Esophagus muscularis mucosa (tissue), 4 donors: ENCODE data around the gene HSPA12B. TPM values are rescaled to one million over a fixed set of nuclear protein-coding genes. Genes with fewer than 3 reads are reported as not detected.
A peak's percentile ranks its signal among the peaks of the same experiment; 100 is the strongest.

Source experiments
- DNase-seq: peaks from one replicate; pipeline ENCODE4 v3.0.0-alpha.2; 2017; ENCODE audit errors: extremely low spot score
- H3K27ac ChIP-seq, 4 donors: fragments of 200-600 bp; sonication (generic); replicated peaks in 1 of 4; 1 replicate in 3 of 4; 2 replicates in 1 of 4; pipeline ENCODE4 v1.5.1; 2016 to 2019; ENCODE audit warnings: mild to moderate bottlenecking in 1 of 4
- H3K27me3 ChIP-seq, 4 donors: fragments of 200-600 bp; sonication (generic); one replicate each; pipeline versions ENCODE4 v1.5.1 to v1.6.0; 2016 to 2019
- H3K36me3 ChIP-seq, 4 donors: fragments of 200-600 bp; sonication (generic); one replicate each; pipeline ENCODE4 v1.5.1; 2016 to 2019
- H3K4me1 ChIP-seq, 4 donors: fragments of 200-600 bp; sonication (generic); one replicate each; pipeline ENCODE4 v1.5.1; 2016 to 2019
- H3K4me3 ChIP-seq, 4 donors: fragments of 200-600 bp; sonication (generic); 1 replicate in 2 of 4; 2 replicates in 2 of 4; pipeline ENCODE4 v1.5.1; 2016 to 2019; ENCODE audit warnings: mild to moderate bottlenecking in 4 of 4, moderate library complexity in 1 of 4
- H3K9me3 ChIP-seq, 4 donors: fragments of 200-600 bp; sonication (generic); 1 replicate in 3 of 4; 2 replicates in 1 of 4; pipeline ENCODE4 v1.5.1; 2016 to 2019
- CTCF ChIP-seq, 3 experiments: fragments of 200-600 bp in 2 of 3; fragments of 450-650 bp in 1 of 3; sonication (generic) in 2 of 3; IDR thresholded peaks; one replicate each; pipeline ENCODE4 v1.5.1; 2017 to 2019; ENCODE audit warnings: antibody characterized with exemption in 3 of 3, mild to moderate bottlenecking in 2 of 3, moderate library complexity in 1 of 3
- EP300 ChIP-seq: sonication (generic); formaldehyde crosslinking; IDR thresholded peaks from one replicate; pipeline ENCODE4 v1.6.1; 2017; ENCODE audit warnings: antibody characterized with exemption
- POLR2A ChIP-seq: fragments of 450-650 bp; IDR thresholded peaks from one replicate; pipeline ENCODE4 v1.6.1; 2017; ENCODE audit warnings: antibody characterized with exemption, moderate library complexity, mild to moderate bottlenecking, low read depth
- POLR2AphosphoS5 ChIP-seq, 2 donors: sonication (generic); formaldehyde crosslinking; IDR thresholded peaks; one replicate each; pipeline ENCODE4 v1.6.1; 2017; ENCODE audit warnings: antibody characterized with exemption in 2 of 2
- WGBS: methylation state at CpG from one replicate; pipeline ENCODE4 v1.1.5; 2018; 5-methylcytosine and 5-hydroxymethylcytosine counted together
- intact Hi-C: fragments of 100-400 bp; cut with DNase I; formaldehyde crosslinking; loops from one replicate; pipeline ENCODE4 v1.15.1; 2023
- total RNA-seq, 4 donors: library from RNA; depleted of rRNA; stranded (reverse); fragments of >200 nt; gene quantifications; one replicate each; pipeline versions ENCODE4 v1.1.0 to v1.2.1, GENCODE V29; 2016

HSPA12B gene
- total RNA-seq, 4 donors from 2014 or later: 8.9 to 22.2 (median 16.4) TPM

- Histone ChIP-seq H3K4me1 (peaks cover 26 to 51% (median 37%) of the 10 kb centered on the region in 4 donors), H3K4me3 (no peak overlapping the region), H3K27me3 (no peaks in the 10 kb centered on the region), H3K9me3 (no peaks in the 10 kb centered on the region), H3K36me3 (peaks cover 0 to 57% (median 2%) of the 10 kb centered on the region in 4 donors), H3K27ac (peak overlapping the region in 3 of 4 donors; percentile 61 to 73 (median 63))
- no peak for DNase-seq
- intact Hi-C loops: no loop called here
- WGBS: 67% methylated on average over 16 of the region's 19 CpGs
- TF ChIP-seq POLR2A (no peak), POLR2AphosphoS5 (IDR thresholded peaks at IDR 0.05) (peak; percentile 48 to 55), EP300 (no peak), CTCF (IDR thresholded peaks at IDR 0.05) (no peak)
These were observed 6.8 kb downstream of the HSPA12B start for GRCh38 chr20:3739054-3739925.

- H3K36me3 ChIP-seq: peaks cover 0 to 64% (median 2%) of the 10 kb centered on the region in 4 donors
- peaks cover 0 to 6% (median 0%) of the 10 kb centered on the region in 4 donors for H3K27me3 ChIP-seq
- intact Hi-C loops: no loop called here
- 59% methylated on average over 4 of the region's 7 CpGs for WGBS
- peak overlapping the region in 3 of 4 donors; percentile 61 to 73 (median 63) for H3K27ac ChIP-seq
- no peaks in the 10 kb centered on the region for H3K9me3 ChIP-seq
- H3K4me1 ChIP-seq: peaks cover 29 to 51% (median 41%) of the 10 kb centered on the region in 4 donors
- DNase-seq: no peak
- no peak overlapping the region for H3K4me3 ChIP-seq
- no peak for TF ChIP-seq POLR2AphosphoS5 (IDR thresholded peaks at IDR 0.05)
- no peak for TF ChIP-seq CTCF (IDR thresholded peaks at IDR 0.05)
- TF ChIP-seq EP300: no peak
- TF ChIP-seq POLR2A: no peak
These were observed 7.5 kb downstream of the HSPA12B start for GRCh38 chr20:3739926-3740451.

- no peaks in the 10 kb centered on the region for H3K9me3 ChIP-seq
- peaks cover 32 to 46% (median 38%) of the 10 kb centered on the region in 4 donors for H3K4me1 ChIP-seq
- peaks cover 0 to 69% (median 4%) of the 10 kb centered on the region in 4 donors for H3K36me3 ChIP-seq
- no peak for TF ChIP-seq POLR2A
- no peak for TF ChIP-seq CTCF (IDR thresholded peaks at IDR 0.05)
- peak overlapping the region in 3 of 4 donors; percentile 61 to 73 (median 63) for H3K27ac ChIP-seq
- no peak overlapping the region for H3K4me3 ChIP-seq
- peaks cover 0 to 13% (median 0%) of the 10 kb centered on the region in 4 donors for H3K27me3 ChIP-seq
- no peak for DNase-seq
- whole genome bisulfite sequencing: 93% methylated on average over 10 of the region's 15 CpGs
- intact Hi-C loops: no loop called here
These were observed 8.3 kb downstream of the HSPA12B start for GRCh38 chr20:3740615-3741301.

GRCh38 chr20:3741836-3742458 lies 9.5 kb downstream of the HSPA12B start:
- Histone ChIP-seq H3K4me3 (no peak overlapping the region), H3K4me1 (peaks cover 32 to 36% (median 35%) of the 10 kb centered on the region in 4 donors), H3K36me3 (peaks cover 0 to 68% (median 5%) of the 10 kb centered on the region in 4 donors), H3K27ac (no peak overlapping the region), H3K27me3 (peaks cover 0 to 15% (median 0%) of the 10 kb centered on the region in 4 donors), H3K9me3 (no peaks in the 10 kb centered on the region)
- TF ChIP-seq EP300: no peak
- no peak for TF ChIP-seq CTCF (IDR thresholded peaks at IDR 0.05)
- no peak for TF ChIP-seq POLR2A
- TF ChIP-seq POLR2AphosphoS5 (IDR thresholded peaks at IDR 0.05): no peak
- 67% methylated on average over 5 of the region's 7 CpGs for WGBS
- intact Hi-C loops: no loop called here
- DNase-seq: no peak
